NCI-H1105 treated with DMSO at 0.1 percent for 48 hours (cell line): Measurements from ENCODE around the gene RPTOR.
"Not testable (repeated sequence)": the region's sequence is repeated elsewhere in the genome, so short reads cannot be mapped to it uniquely, and the experiment has no call there.

ENCODE experiments used
- DNase-seq: peaks from one replicate; lab custom pipeline; 2025; lab: John Stamatoyannopoulos, UW

RPTOR gene

GRCh38 chr17:80798595-80799537 is 254.2 kb downstream of the RPTOR start:
- DNase-seq: no peak

GRCh38 chr17:80799538-80800480 is 255.2 kb downstream of the RPTOR start:
- DNase-seq: no peak

- no peak for DNase-seq
Observed at GRCh38 chr17:80800481-80801391, 256.1 kb downstream of the RPTOR start.

GRCh38 chr17:80802626-80803450 is 258.2 kb downstream of the RPTOR start:
- no peak for DNase-seq

- DNase-seq: no peak
Observed at GRCh38 chr17:80803451-80804428, 259.1 kb downstream of the RPTOR start.

- no peak for DNase-seq
Observed at GRCh38 chr17:80804466-80804865, 259.8 kb downstream of the RPTOR start.

GRCh38 chr17:80805032-80805751 is 260.6 kb downstream of the RPTOR start:
- no peak for DNase-seq

GRCh38 chr17:80807014-80807413 is 262.4 kb downstream of the RPTOR start:
- DNase-seq: no peak

- no peak for DNase-seq
Observed at GRCh38 chr17:80807882-80808281, 263.2 kb downstream of the RPTOR start.

- DNase-seq: no peak
Observed at GRCh38 chr17:80811181-80812105, 266.8 kb downstream of the RPTOR start.

GRCh38 chr17:80812362-80813088 is 267.9 kb downstream of the RPTOR start:
- no peak for DNase-seq

- DNase-seq: no peak
Observed at GRCh38 chr17:80813318-80813717, 268.7 kb downstream of the RPTOR start.

GRCh38 chr17:80814491-80814890 is 269.9 kb downstream of the RPTOR start:
- DNase-seq: no peak

- DNase-seq: no peak
Observed at GRCh38 chr17:80815151-80815681, 270.6 kb downstream of the RPTOR start.

GRCh38 chr17:80815718-80816117 is 271.1 kb downstream of the RPTOR start:
- not testable (repeated sequence) for DNase-seq

GRCh38 chr17:80816241-80817103 is 271.8 kb downstream of the RPTOR start:
- no peak for DNase-seq
